Measurements from ENCODE around the gene NAGPA.

NAGPA gene

GRCh38 chr16:4989391-4990006 is 44.2 kb downstream of the NAGPA start:
- in situ Hi-C loops (cut with HindIII; ENCODE audit: low sequenced_read_pairs): no loop called here
- no peak overlapping the region for H3K4me3 ChIP-seq (ENCODE audit: low read depth, low read length)
- DNase-seq (ENCODE audit: low read depth, low spot score): no peak
- no peak for TF ChIP-seq CTCF (IDR thresholded peaks at IDR 0.05; ENCODE audit: low read depth, low read length)

- in situ Hi-C loops (cut with HindIII; ENCODE audit: low sequenced_read_pairs): no loop called here
- TF ChIP-seq CTCF (IDR thresholded peaks at IDR 0.05; ENCODE audit: low read depth, low read length): no peak
- DNase-seq (ENCODE audit: low read depth, low spot score): no peak
- H3K4me3 ChIP-seq (ENCODE audit: low read depth, low read length): no peak overlapping the region
These were observed 45.1 kb downstream of the NAGPA start for GRCh38 chr16:4988647-4989046.

GRCh38 chr16:4987580-4988374 is 46.0 kb downstream of the NAGPA start:
- TF ChIP-seq CTCF (IDR thresholded peaks at IDR 0.05; ENCODE audit: low read depth, low read length): no peak
- DNase-seq (ENCODE audit: low read depth, low spot score): no peak
- H3K4me3 ChIP-seq (ENCODE audit: low read depth, low read length): no peak overlapping the region
- in situ Hi-C loops (cut with HindIII; ENCODE audit: low sequenced_read_pairs): no loop called here

- no peak for DNase-seq (ENCODE audit: low read depth, low spot score)
- TF ChIP-seq CTCF (IDR thresholded peaks at IDR 0.05; ENCODE audit: low read depth, low read length): no peak
- H3K4me3 ChIP-seq (ENCODE audit: low read depth, low read length): no peak overlapping the region
- in situ Hi-C loops (cut with HindIII; ENCODE audit: low sequenced_read_pairs): no loop called here
These were observed 46.5 kb downstream of the NAGPA start for GRCh38 chr16:4987250-4987579.

GRCh38 chr16:4984174-4984990 is 49.4 kb downstream of the NAGPA start:
- H3K4me3 ChIP-seq (ENCODE audit: low read depth, low read length): no peak overlapping the region
- no peak for DNase-seq (ENCODE audit: low read depth, low spot score)
- in situ Hi-C loops (cut with HindIII; ENCODE audit: low sequenced_read_pairs): no loop called here
- no peak for TF ChIP-seq CTCF (IDR thresholded peaks at IDR 0.05; ENCODE audit: low read depth, low read length)

- H3K4me3 ChIP-seq (ENCODE audit: low read depth, low read length): no peak overlapping the region
- in situ Hi-C loops (cut with HindIII; ENCODE audit: low sequenced_read_pairs): no loop called here
- DNase-seq (ENCODE audit: low read depth, low spot score): no peak
- no peak for TF ChIP-seq CTCF (IDR thresholded peaks at IDR 0.05; ENCODE audit: low read depth, low read length)
These were observed 51.5 kb downstream of the NAGPA start for GRCh38 chr16:4982056-4982867.
